GM21717 (cell line): Measurements from ENCODE around the gene ITGBL1.

Source experiments
- ATAC-seq: cut with Tn5 transposase; IDR thresholded peaks from one replicate; pipeline ENCODE4 v1.9.1; 2021; ENCODE audit warnings: mild to moderate bottlenecking, moderate library complexity; ENCODE audit not compliant: unreplicated experiment

ITGBL1 gene

DNA sequence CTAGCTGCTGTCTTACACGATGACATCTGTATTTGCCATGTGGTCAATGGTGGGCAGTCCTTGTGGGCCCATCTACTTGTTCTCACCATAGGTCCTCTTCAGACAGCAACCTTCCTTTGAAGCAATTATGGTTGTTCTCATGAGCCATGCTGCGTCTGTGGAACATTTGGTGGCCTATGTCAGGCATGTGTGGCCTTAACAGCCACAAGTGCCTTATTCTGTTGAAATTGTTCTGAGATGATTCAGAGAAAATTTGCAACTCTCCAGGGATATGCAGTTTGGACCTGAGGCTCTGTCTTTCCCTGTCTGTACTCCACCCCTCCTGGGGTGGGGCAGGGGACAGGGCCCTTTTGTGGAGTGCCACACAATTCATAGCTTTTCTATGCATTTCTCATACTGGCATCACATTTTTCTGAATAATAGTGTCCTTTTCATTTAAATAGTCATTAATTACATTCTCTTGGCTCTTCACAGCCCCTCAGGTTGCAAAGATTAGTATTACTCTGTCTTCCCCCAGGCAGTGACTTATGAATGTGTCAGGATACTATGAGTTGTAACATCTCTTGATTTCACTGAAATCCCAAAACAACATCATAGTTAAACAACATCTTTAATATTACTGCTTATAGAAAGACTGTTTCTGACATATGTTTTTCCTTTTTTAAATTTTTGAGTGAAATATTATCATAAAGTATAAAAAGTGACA, 102.1 kb downstream of the ITGBL1 start:
- no peak for ATAC-seq

DNA sequence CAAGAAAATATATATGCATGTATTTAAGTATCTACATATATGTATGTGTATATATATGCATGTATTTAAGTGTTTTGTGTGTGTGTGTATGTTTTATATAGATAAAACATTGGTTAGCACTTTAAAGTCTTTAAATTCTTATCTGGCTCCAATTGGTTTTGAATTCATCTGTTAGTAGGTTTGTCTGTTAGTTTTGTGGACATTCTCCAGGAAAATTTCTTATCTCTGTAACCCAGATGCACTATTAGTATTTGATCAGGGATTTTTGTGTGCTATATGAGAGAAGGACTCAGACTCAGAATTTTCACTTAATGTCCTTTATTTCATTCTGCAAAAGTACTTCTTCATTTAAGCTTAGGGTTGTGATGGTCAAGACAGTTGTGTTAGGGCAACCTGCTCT, 103.1 kb downstream of the ITGBL1 start:
- ATAC-seq, result no peak

DNA sequence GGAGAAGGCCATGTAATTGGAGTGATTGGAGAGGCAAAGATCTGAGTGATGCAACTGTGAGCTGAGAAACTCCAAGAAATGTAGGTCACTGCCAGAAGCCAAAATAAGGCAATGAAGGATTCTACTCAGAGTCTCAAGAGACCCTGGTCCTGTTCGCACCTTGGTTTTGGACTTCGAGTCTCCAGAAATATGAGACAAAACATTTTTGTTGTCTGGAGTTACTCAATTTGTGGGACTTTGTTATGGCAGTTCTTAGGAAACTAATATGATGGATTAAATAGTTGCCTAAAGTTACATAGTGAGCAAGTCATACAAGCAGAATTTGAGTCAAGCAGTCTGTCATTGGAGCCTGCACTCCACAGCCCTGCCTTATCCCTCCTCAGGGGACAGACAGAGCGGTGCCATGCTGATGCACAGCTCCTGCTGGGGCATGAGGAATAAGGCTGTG, 104.2 kb downstream of the ITGBL1 start:
- ATAC-seq, result no peak

DNA sequence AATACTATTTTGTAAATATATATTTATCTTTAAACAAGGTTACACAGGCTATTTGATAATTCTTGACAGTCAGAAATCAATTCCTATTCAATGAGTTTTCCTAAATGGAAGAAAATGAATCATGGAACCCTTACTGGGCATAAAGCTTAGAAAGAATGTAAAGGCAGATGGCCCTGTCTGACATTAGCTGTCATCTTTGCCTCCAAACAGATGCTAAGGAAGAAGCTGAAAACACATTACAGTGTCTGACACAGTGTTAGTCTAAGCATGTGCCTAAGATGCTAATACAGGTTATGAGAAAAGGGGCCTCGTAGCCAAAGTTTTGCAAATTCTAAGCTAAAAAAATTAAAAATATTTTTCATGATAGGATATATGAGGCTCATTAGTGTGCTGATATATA, 112.8 kb downstream of the ITGBL1 start:
- no peak for ATAC-seq

DNA sequence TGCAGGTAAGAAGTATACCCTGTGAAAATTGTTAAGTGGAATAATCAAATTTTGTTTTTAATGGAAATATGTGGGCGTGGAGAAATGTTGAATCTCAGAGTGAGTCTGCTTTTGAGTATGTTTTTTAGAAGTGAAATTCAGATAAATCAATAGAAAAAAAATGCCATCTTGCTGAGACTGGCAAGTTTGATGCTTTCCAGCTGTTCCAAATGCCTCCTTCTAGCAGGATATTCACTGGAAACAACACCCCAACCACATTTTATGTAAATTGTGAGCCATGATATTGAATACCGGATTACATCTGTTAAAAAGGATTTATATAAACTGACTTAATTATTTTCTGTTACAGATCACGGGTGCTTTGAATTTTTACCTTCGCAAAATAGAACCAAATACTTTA, 115.4 kb downstream of the ITGBL1 start:
- no peak for ATAC-seq

DNA sequence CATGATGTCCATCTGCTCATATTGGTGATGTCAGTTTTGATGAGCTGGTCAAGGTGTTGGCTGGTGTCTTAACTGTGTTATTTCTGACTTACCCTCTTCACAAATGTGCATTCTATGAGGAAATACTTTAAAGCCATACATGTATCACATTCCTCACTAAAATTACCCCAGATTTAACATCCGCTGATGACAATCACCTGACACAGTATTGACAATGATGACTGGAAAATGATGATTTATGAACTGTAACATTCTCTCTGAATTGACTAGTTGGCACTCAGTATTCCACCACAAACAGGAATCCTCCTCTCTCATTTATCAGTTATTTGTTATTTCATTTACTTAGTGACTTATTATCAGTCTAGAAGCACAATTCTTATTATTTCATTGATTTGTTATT, 117.3 kb downstream of the ITGBL1 start:
- ATAC-seq, result no peak

DNA sequence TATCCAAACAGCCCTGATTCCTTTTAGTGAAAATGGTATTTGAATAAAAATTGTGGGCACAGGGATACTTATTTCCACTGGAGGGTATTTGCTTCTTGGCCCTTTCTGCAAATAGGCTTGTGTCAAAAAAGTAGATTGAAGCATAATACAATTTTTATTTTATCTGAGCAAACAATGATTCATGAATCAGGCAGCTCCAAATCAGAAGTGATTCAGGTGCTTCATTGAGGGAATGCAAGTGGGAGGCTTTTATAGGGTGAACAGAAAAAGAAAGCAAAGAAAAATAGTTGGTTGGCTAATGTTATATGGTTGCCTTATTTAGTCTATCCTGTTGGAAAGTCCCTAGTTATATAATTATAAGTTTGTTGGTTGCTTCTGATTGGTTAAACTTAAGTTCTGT, 117.9 kb downstream of the ITGBL1 start:
- ATAC-seq, result no peak

DNA sequence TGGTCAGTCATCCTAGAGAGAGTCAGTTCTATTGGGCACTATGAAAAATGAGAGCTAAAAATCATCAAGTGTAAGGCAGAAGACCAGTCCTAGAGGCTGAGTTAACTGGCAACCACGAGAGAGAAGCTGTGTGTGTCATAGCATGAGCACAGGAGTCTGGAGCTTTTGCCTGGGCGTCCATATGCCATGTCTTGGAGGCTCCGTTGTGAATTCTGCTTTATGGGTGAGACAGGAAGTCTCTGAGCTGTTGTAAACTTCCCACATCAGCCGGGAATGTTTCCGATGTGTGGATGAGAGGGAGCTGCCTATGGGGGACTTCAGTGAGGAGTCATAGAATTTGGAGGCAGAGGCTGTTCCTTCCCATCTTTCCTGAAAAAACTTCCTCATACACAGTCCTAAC, 120.0 kb downstream of the ITGBL1 start:
- ATAC-seq, result no peak

DNA sequence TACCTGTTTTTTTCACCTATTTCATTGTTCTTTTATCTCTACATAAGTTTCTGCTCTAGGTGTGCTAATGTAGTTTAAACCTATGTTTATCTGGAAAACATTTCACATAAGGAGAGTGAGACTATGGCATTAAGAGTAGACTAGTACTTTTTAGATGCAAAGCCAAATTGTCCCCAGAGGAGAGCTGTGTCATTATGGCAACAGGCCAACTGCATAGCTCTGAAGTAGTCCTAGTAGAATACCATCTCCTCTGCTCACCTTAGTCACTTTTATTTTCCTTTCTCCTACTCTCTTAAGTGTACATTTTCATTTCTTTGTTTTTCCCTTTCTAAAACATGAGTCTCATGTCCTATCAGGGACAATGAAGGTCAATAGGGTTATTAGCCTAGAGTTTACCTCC, 123.1 kb downstream of the ITGBL1 start:
- ATAC-seq, result no peak

DNA sequence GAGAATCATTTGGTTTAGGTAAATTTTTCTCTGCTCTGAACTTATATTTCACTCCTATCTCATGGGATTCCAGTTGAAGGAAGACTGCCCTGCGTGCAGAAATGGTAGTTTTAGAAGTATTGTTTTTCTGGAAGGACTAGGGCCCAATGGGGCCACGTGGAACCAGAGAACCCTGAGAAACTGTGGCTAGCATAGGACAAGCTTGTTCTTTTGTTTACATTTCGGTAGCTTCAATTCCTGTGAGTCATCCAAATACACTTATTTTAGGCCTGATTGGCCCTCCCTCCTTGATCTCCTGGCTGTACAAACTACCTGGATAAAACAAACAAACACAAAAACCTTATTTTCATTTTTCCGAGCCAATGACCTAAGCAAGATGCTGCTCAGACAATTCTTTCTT, 124.0 kb downstream of the ITGBL1 start:
- ATAC-seq, result no peak

DNA sequence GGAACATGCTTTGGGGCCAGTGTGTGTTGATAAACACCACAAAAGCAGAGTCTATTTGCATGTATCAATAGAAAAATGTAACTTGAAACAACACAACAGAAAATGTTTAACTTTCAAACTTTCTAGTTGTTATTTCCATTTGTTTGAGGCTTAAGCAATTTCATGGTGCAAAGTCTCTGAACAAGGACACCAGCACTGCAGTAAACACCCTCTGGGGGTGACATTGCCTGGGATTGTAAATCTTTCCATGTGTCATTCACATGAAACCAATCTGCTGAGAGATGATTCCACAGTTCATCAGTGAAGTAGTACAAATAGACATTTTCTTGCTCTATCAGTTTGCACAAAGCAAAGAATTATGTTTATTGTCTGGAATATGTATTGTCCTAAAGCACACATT, 124.5 kb downstream of the ITGBL1 start:
- no peak for ATAC-seq

DNA sequence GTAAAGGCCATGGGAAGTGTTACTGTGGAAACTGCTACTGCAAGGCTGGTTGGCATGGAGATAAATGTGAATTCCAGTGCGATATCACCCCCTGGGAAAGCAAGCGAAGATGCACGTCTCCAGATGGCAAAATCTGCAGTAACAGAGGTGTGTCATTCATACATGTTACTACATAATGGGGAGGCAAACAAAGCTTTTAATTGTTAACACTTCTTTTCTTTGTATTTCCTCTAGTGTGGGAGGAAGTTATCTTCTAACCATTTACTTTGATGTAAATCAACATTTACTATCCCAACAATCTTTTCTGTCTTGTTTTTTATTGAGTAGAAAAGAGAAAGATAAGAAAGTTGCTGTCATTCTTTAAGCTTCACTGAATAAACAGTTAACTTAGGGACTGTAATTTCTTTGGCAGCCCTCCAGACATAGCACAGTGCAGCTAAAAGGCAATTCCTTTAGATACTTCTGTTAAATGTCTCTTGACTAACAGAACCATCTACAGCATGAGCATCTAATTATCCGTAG, 126.9 kb downstream of the ITGBL1 start:
- no peak for ATAC-seq

DNA sequence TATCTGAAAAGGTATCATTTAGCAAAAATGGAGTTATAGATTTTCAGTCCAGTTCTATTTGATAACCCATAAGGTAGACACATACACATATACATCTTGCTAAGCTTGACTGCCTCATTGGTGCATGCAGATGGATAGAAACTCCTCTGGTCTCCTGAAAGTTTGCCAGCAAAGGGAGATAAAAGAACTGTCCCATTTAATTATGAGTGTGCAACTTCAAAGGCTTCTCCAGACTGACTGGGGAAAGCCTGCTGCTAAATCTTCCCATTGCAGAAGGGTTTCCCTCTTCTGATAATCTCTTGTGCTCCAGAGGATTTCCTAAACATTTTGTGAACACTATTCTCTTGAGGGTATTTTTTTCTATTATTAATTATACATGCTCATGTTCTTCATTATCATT, 131.9 kb downstream of the ITGBL1 start:
- no peak for ATAC-seq

DNA sequence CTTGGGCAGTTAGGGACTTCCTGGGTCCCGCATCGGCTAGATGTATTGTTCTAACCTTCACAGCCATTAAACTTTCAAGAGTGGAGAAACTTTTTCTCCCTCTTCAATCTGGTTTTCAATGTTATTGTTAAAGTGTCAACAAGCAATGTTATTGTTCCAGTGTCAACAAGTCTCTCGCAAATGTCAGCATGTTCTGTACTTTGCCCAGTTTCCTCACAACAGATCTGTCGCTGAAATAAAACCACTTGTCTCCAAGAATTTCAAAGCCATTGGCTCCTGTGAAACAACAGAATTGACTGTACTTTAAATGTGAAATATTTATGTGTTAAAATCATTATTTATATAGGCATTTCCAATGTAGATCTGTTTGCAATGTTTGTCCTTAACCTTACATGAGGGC, 138.0 kb downstream of the ITGBL1 start:
- ATAC-seq, result no peak

DNA sequence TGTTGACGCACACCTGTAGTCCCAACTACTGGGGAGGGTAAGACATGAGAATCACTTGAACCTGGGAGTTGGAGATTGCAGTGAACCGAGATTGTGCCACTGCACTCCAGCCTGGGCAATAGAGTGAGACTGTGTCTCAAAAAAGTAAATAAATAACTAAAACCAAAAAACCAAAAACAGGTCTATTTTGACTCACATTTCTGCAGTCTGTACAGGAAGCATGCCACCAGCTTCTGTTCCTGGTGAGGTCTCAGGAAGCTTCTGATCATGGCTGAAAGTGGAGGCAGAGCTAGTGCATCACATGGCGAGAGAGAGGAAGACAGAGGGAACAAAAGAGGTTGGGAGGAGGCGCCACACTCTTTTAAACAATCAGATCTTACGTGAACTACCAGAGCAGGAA, 142.5 kb downstream of the ITGBL1 start:
- ATAC-seq, result no peak

DNA sequence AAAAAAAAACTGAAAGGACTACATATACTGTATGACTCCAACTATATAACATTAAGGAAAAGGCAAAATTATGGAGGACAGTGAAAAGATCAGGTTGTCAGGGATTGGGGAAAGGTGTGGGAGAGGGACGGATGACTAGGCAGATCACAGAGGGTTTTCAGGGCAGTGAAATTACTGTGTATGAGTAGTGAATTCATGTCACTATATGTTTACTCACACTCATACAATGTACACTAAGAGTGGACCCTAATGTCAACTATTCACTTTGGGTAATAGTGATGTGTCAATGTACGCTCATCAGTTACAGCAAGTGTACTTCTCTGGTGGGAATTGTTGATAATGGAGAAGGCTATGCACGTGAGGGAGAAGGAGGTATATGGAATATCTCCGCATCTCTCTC, 144.3 kb downstream of the ITGBL1 start:
- ATAC-seq, result no peak

DNA sequence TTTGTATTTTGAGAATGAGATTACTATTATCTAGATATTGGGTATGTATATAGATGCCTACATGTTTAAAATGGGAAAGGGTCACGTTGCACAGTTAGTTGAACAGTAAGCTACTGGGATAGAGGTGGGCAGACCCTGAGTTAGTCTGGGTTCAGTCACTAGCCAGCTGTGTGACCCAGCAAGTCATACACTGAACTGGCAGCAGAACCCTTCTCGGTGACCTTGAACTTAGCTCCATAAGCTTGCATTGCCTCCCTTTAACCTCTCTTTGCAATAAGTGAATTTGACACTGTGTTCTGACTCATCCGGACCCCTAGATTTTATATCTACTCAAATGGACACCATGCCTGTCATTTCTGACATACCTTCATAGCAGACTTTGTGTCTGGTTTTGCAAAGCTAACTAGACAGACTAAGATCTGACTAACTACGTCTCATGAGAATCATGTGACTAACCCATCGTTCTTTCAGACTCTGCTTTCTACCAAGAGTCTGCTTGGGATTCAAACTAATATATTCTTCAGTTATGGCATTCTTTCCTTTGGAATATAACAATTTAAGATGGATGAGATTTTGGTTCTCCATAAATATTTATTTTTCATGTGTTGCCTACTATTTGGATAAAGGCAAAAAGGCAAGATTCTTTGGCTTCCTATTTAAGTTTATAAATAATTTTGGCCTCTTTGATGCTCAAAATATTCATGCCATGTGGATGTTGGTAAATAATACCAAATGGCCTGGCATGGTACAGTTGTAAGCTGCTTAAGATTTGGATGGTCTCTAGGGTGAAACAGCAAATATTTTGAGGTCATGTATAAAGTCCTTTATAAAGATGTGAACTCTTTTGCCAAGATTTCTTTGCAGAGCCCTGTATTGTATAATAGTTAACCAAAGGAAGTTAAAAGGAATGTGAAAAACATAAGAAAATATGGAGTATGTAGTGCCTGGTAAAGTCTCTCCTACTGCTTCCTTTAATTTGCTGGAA, 159.3 kb downstream of the ITGBL1 start:
- ATAC-seq, result no peak

DNA sequence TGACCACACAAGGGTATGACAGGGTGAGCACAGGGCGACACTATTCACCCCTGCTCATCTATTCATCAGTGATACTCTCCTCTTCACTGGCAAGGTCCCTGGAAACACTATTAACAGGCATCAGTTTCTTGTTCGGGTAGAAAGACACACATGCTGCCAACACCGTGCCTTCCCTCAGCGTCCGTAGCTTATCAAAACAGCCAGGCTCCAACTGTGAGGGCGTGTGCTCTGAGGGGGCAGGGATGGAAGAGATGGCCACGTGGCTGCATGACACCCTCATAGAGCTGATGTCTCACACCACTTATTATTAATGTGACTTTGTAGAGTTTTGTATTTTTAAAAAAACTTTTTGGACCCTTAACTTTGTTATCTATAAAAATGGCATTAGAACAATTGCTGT, 160.3 kb downstream of the ITGBL1 start:
- no peak for ATAC-seq

DNA sequence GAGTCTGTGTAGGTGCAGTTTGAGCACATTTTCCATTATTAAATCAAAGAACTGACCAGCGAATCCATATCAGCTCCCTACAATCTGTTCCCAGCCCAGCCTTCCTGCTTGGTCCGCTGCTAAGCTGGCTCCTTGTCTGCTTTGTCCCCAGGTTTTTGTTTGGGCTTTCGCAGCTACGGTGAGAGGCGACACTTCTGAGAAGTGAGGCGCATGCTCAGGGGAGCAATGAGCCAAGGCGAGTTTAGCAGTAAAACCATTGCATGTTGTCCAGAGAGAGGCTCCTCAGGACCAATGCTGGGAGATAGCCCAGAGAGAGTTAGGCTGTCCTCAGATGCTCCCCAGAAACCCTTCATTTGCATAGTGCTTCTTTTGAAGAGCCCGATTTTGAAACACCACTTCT, 162.0 kb downstream of the ITGBL1 start:
- ATAC-seq, result no peak

DNA sequence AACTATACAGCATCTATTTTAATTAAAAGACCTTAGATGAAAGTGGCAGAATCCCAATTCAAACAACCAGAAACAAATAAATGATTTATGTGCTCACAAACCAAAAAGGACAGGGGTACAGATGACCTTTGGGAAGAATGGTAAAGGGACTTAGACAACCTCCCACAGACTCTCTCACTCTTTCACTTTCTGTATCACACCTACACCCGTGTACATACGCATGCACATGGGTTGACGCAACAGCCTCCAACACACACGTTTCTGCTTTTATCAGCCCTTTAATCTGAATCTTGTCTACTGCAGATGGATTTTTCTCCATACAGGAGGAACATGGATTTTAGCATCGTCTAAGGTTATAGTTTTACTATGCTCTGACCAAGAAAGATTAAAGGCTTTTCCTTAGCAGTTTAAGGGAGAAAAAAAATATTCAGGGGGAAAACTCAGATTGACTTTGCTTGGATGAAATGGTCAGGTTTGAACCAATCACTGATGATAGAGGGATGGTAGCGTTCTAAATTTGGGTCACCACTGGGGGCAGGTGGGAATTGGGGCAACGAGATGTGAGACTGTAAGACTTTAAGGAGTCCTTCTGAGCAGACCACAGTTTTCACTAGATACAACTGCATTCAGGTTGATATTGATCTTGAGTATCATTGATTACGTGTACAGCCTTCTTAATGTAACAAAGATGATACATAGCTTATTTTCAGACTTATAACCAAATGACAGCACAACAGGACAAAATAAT, 166.1 kb downstream of the ITGBL1 start:
- ATAC-seq, result no peak

DNA sequence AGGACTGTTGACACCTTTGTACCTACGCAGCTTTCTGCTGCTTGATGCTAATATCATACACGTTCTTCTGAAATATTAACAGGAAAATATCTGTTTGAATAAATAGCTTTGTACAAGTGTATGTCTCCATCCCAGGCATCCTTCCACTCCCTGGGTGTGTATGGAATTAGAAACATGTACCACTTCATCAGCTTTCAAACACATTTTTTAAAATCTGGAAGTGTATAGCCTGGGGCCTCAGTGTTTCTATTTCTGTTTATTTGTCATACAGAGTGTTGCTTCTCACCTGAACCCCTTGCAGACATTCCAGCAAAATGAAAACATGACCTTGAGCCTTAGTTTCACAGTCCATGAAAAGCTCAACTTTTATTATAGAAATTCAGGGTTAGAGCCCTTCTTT, 168.6 kb downstream of the ITGBL1 start:
- no peak for ATAC-seq
